ENCODE data around the gene ODAD2. TPM values are rescaled to one million over a fixed set of nuclear protein-coding genes. Genes with fewer than 3 reads are reported as not detected.

ODAD2 gene
- total and polyA plus RNA-seq, 2 donors (not counting 1 experiment from before 2014, with no cell fraction given): not detected

DNA sequence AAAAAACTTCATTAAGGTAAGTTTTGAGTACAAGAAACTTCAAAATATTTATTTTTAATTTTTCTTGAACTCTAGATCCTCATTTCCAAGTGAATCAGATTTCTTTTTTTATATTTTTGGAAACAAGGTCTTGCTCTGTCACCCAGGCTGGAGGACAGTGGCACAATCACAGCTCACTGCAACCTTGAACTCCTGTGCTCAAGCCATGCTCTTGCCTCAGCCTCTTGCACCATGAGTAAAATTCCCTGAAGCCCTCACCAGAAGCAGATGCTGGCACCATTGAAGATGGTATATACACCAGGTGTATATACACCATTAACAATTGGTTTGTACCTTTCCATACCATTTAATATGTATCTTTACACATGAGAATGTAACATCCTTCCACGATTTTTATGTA, 45.1 kb upstream of the ODAD2 start:
- Mint-ChIP-seq H3K27me3 (no peaks in the 10 kb centered on the region), H3K27ac (no peak overlapping the region), H3K4me1 (no peaks in the 10 kb centered on the region), H3K9me3 (ENCODE audit: insufficient read depth) (no peaks in the 10 kb centered on the region), H3K4me3 (no peak overlapping the region)
- Histone ChIP-seq H3K36me3 (replicated peaks in 1 of 2; ENCODE audit: control extremely low read depth in 1 of 2, control insufficient read depth in 1 of 2, extremely low read depth in 1 of 2, insufficient read depth in 2 of 2, low read length in 1 of 2) (no peaks in the 10 kb centered on the region), H2AFZ (ENCODE audit: insufficient read depth, low read depth, low read length, poor library complexity, severe bottlenecking) (no peak overlapping the region), H3K4me1 (ENCODE audit: control insufficient read depth in 2 of 2, insufficient read depth in 2 of 2, low read length in 2 of 2) (no peaks in the 10 kb centered on the region), H3K79me2 (ENCODE audit: control insufficient read depth, insufficient read depth, low read length) (no peaks in the 10 kb centered on the region), H3K27ac (ENCODE audit: low read length in 2 of 2) (no peak overlapping the region), H3K4me3 (ENCODE audit: control extremely low read depth in 1 of 5, extremely low read depth in 1 of 5, insufficient read depth in 1 of 5, low read depth in 2 of 5, low read length in 4 of 5) (no peak overlapping the region), H3K27me3 (replicated peaks in 1 of 4; ENCODE audit: control extremely low read depth in 1 of 4, control insufficient read depth in 3 of 4, insufficient read depth in 4 of 4, low read length in 3 of 4) (no peaks in the 10 kb centered on the region), H4K20me1 (ENCODE audit: control insufficient read depth, insufficient read depth, low read length, poor library complexity, severe bottlenecking) (no peaks in the 10 kb centered on the region), H3K9ac (ENCODE audit: low read length) (no peak overlapping the region), H3K9me3 (ENCODE audit: control extremely low read depth in 1 of 3, control insufficient read depth in 2 of 3, insufficient read depth in 1 of 3, low read length in 2 of 3) (peaks cover 0 to 1% (median 0%) of the 10 kb centered on the region in 3 donors), H3K4me2 (replicated peaks; ENCODE audit: low read depth, low read length, poor library complexity, severe bottlenecking) (no peak overlapping the region)
- CTCF ChIA-PET: no interaction called here
- TF ChIP-seq, protein P1, sequence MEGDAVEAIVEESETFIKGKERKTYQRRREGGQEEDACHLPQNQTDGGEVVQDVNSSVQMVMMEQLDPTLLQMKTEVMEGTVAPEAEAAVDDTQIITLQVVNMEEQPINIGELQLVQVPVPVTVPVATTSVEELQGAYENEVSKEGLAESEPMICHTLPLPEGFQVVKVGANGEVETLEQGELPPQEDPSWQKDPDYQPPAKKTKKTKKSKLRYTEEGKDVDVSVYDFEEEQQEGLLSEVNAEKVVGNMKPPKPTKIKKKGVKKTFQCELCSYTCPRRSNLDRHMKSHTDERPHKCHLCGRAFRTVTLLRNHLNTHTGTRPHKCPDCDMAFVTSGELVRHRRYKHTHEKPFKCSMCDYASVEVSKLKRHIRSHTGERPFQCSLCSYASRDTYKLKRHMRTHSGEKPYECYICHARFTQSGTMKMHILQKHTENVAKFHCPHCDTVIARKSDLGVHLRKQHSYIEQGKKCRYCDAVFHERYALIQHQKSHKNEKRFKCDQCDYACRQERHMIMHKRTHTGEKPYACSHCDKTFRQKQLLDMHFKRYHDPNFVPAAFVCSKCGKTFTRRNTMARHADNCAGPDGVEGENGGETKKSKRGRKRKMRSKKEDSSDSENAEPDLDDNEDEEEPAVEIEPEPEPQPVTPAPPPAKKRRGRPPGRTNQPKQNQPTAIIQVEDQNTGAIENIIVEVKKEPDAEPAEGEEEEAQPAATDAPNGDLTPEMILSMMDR (IDR thresholded peaks at IDR 0.05): no peak
- TF ChIP-seq EZH2 (IDR thresholded peaks at IDR 0.05; ENCODE audit: borderline replicate concordance, insufficient read depth, low read depth, low read length, poor library complexity, severe bottlenecking): no peak
- POLR2A ChIA-PET: no interaction called here
- WGBS (ENCODE audit: insufficient coverage): no CpG with 5 or more reads among the region's 1 CpG
- intact Hi-C loops (cut with micrococcal nuclease): no loop called here
- no peak for DNase-seq
- no peak for ATAC-seq (ENCODE audit: low read depth)

DNA sequence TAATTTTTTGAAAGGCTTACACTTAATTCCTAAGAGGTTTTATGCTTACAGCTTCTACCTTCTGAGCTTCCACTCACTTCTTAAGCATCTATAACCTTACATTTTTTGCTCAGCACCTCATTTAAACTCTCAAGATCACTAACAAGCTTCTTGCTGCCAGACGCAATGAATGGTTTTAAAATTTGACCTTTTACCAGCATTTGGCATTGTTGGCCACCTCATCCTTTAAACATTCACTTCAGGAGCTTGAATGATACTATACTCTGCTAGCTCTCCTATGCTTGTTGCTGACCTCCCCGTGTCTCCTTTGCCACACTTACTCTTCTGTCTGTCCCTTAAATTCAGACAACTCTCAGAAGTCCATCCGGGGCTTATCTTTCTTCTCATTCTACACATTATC, 37.7 kb upstream of the ODAD2 start:
- ChIA-PET CTCF (no interaction called here), POLR2A (no interaction called here)
- 89% methylated on average over 3 of the region's 3 CpGs for WGBS (ENCODE audit: insufficient coverage)
- H3K79me2 ChIP-seq (ENCODE audit: control insufficient read depth, insufficient read depth, low read length): no peaks in the 10 kb centered on the region
- no peak overlapping the region for H2AFZ ChIP-seq (ENCODE audit: insufficient read depth, low read depth, low read length, poor library complexity, severe bottlenecking)
- no peak overlapping the region for H3K4me3 ChIP-seq (ENCODE audit: control extremely low read depth in 1 of 5, extremely low read depth in 1 of 5, insufficient read depth in 1 of 5, low read depth in 2 of 5, low read length in 4 of 5)
- no peak for DNase-seq
- H3K36me3 ChIP-seq (replicated peaks in 1 of 2; ENCODE audit: control extremely low read depth in 1 of 2, control insufficient read depth in 1 of 2, extremely low read depth in 1 of 2, insufficient read depth in 2 of 2, low read length in 1 of 2): no peaks in the 10 kb centered on the region
- peaks cover 6% of the 10 kb centered on the region for H3K27me3 Mint-ChIP-seq
- no peak for TF ChIP-seq EZH2 (IDR thresholded peaks at IDR 0.05; ENCODE audit: borderline replicate concordance, insufficient read depth, low read depth, low read length, poor library complexity, severe bottlenecking)
- TF ChIP-seq, protein P1 (IDR thresholded peaks at IDR 0.05): no peak
- no peak overlapping the region for H3K4me3 Mint-ChIP-seq
- H3K27ac Mint-ChIP-seq: no peak overlapping the region
- intact Hi-C loops (cut with micrococcal nuclease): no loop called here
- no peak overlapping the region for H3K27ac ChIP-seq (ENCODE audit: low read length in 2 of 2)
- H3K9ac ChIP-seq (ENCODE audit: low read length): no peak overlapping the region
- H3K9me3 Mint-ChIP-seq (ENCODE audit: insufficient read depth): no peaks in the 10 kb centered on the region
- H3K4me1 Mint-ChIP-seq: no peaks in the 10 kb centered on the region
- no peak for ATAC-seq (ENCODE audit: low read depth)
- H3K4me1 ChIP-seq (ENCODE audit: control insufficient read depth in 2 of 2, insufficient read depth in 2 of 2, low read length in 2 of 2): no peaks in the 10 kb centered on the region
- H3K27me3 ChIP-seq (replicated peaks in 1 of 4; ENCODE audit: control extremely low read depth in 1 of 4, control insufficient read depth in 3 of 4, insufficient read depth in 4 of 4, low read length in 3 of 4): peaks cover 0 to 2% (median 0%) of the 10 kb centered on the region in 4 experiments
- no peaks in the 10 kb centered on the region for H4K20me1 ChIP-seq (ENCODE audit: control insufficient read depth, insufficient read depth, low read length, poor library complexity, severe bottlenecking)
- no peaks in the 10 kb centered on the region for H3K9me3 ChIP-seq (ENCODE audit: control extremely low read depth in 1 of 3, control insufficient read depth in 2 of 3, insufficient read depth in 1 of 3, low read length in 2 of 3)
- H3K4me2 ChIP-seq (replicated peaks; ENCODE audit: low read depth, low read length, poor library complexity, severe bottlenecking): no peak overlapping the region

All from B cell (primary cell).